ENCODE data around the gene REN. TPM values are rescaled to one million over a fixed set of nuclear protein-coding genes. Genes with fewer than 3 reads are reported as not detected.

REN gene
- total and polyA plus RNA-seq, 2 donors from 2014 or later = 32.4 to 1,159 TPM

- DNase-seq = peak in 1 of 5 donors; percentile 24
Observed at GRCh38 chr1:204146965-204147364, 19.2 kb downstream of the REN start.

GRCh38 chr1:204146309-204146708 lies 19.8 kb downstream of the REN start:
- no peak for TF ChIP-seq CTCF (IDR thresholded peaks at IDR 0.05; ENCODE audit: borderline replicate concordance, extremely low read depth, insufficient read depth)
- H3K36me3 ChIP-seq (ENCODE audit: control insufficient read depth in 2 of 3, insufficient read depth in 3 of 3, low read length in 3 of 3) = peaks cover 0 to 23% (median 17%) of the 10 kb centered on the region in 3 donors
- H3K9ac ChIP-seq (ENCODE audit: low read length in 3 of 3) = no peak overlapping the region
- intact Hi-C loops (cut with DNase I) = no loop called here
- no peaks in the 10 kb centered on the region for H3K27me3 ChIP-seq (ENCODE audit: control insufficient read depth, insufficient read depth, low read length)
- FAIRE-seq = no peak
- peaks cover 0 to 19% (median 6%) of the 10 kb centered on the region in 3 donors for H3K4me1 ChIP-seq (ENCODE audit: control insufficient read depth in 2 of 3, insufficient read depth in 2 of 3, low read depth in 1 of 3, low read length in 3 of 3)
- H3K27ac ChIP-seq (ENCODE audit: low read depth in 2 of 2, low read length in 2 of 2) = peak overlapping the region; percentile 28 to 38
- DNase-seq = no peak
- no peaks in the 10 kb centered on the region for H3K9me3 ChIP-seq (ENCODE audit: control insufficient read depth in 2 of 3, insufficient read depth in 1 of 3, low read length in 3 of 3)
- peak overlapping the region in 2 of 3 donors; percentile 30 to 44 for H3K4me3 ChIP-seq (ENCODE audit: low read length in 3 of 3)

More at GRCh38 chr1:204146965-204147364, 19.2 kb downstream of the REN start:
- peak overlapping the region in 1 of 3 donors; percentile 12 for H3K9ac ChIP-seq (ENCODE audit: low read length in 3 of 3)
- H3K9me3 ChIP-seq (ENCODE audit: control insufficient read depth in 2 of 3, insufficient read depth in 1 of 3, low read length in 3 of 3) = no peaks in the 10 kb centered on the region
- FAIRE-seq = no peak
- TF ChIP-seq CTCF (IDR thresholded peaks at IDR 0.05; ENCODE audit: borderline replicate concordance, extremely low read depth, insufficient read depth) = no peak
- peaks cover 0 to 17% (median 15%) of the 10 kb centered on the region in 3 donors for H3K36me3 ChIP-seq (ENCODE audit: control insufficient read depth in 2 of 3, insufficient read depth in 3 of 3, low read length in 3 of 3)
- no peaks in the 10 kb centered on the region for H3K27me3 ChIP-seq (ENCODE audit: control insufficient read depth, insufficient read depth, low read length)
- intact Hi-C loops (cut with DNase I) = no loop called here
- peak overlapping the region in 2 of 3 donors; percentile 80 to 82 for H3K4me3 ChIP-seq (ENCODE audit: low read length in 3 of 3)
- peak overlapping the region; percentile 71 to 85 for H3K27ac ChIP-seq (ENCODE audit: low read depth in 2 of 2, low read length in 2 of 2)
- H3K4me1 ChIP-seq (ENCODE audit: control insufficient read depth in 2 of 3, insufficient read depth in 2 of 3, low read depth in 1 of 3, low read length in 3 of 3) = peaks cover 0 to 19% (median 6%) of the 10 kb centered on the region in 3 donors

- FAIRE-seq (no peak), DNase-seq (no peak)
- Histone ChIP-seq H3K9ac (ENCODE audit: low read length in 3 of 3) (no peak overlapping the region), H3K27ac (ENCODE audit: low read depth in 2 of 2, low read length in 2 of 2) (no peak overlapping the region), H3K4me1 (ENCODE audit: control insufficient read depth in 2 of 3, insufficient read depth in 2 of 3, low read depth in 1 of 3, low read length in 3 of 3) (peaks cover 0 to 16% (median 6%) of the 10 kb centered on the region in 3 donors), H3K4me3 (ENCODE audit: low read length in 3 of 3) (no peak overlapping the region), H3K36me3 (ENCODE audit: control insufficient read depth in 2 of 3, insufficient read depth in 3 of 3, low read length in 3 of 3) (peaks cover 0 to 25% (median 18%) of the 10 kb centered on the region in 3 donors), H3K9me3 (ENCODE audit: control insufficient read depth in 2 of 3, insufficient read depth in 1 of 3, low read length in 3 of 3) (no peaks in the 10 kb centered on the region), H3K27me3 (ENCODE audit: control insufficient read depth, insufficient read depth, low read length) (no peaks in the 10 kb centered on the region)
- no peak for TF ChIP-seq CTCF (IDR thresholded peaks at IDR 0.05; ENCODE audit: borderline replicate concordance, extremely low read depth, insufficient read depth)
- intact Hi-C loops (cut with DNase I) = no loop called here
Observed at GRCh38 chr1:204145033-204145504, 21.1 kb downstream of the REN start.

All from kidney (tissue), 14 donors.